GM23338 (cell line): Measurements from ENCODE around the gene MKLN1.

Source experiments
- CTCF ChIP-seq, 2 experiments: fragments of 200-600 bp in 1 of 2; sonication (generic) in 1 of 2; conservative IDR thresholded peaks; 2 replicates each; pipeline versions ENCODE4 v1.5.1 to v1.6.1; 2016 to 2017; ENCODE audit warnings: antibody characterized with exemption in 2 of 2, low read depth in 2 of 2, mild to moderate bottlenecking in 2 of 2, moderate library complexity in 1 of 2
- EZH2 ChIP-seq: fragments of 200-600 bp; sonication (generic); IDR thresholded peaks from one replicate; pipeline ENCODE4 v1.8.0; 2017; ENCODE audit warnings: antibody characterized with exemption, mild to moderate bottlenecking, low read depth; ENCODE audit not compliant: unreplicated experiment
- EZH2phosphoT487 ChIP-seq: fragments of 200-600 bp; sonication (generic); IDR thresholded peaks from one replicate; pipeline ENCODE4 v1.8.1; 2018; ENCODE audit warnings: antibody characterized with exemption; ENCODE audit not compliant: unreplicated experiment
- POLR2AphosphoS5 ChIP-seq: IDR thresholded peaks from 2 replicates; pipeline ENCODE4 v1.6.1; 2016; ENCODE audit warnings: antibody characterized with exemption, low read depth
- STAT1 ChIP-seq: IDR thresholded peaks from one replicate; pipeline ENCODE4 v1.6.1; 2016; ENCODE audit warnings: antibody characterized with exemption; ENCODE audit not compliant: unreplicated experiment

- TF ChIP-seq CTCF (conservative IDR thresholded peaks at IDR 0.05; ENCODE audit: low read depth in 2 of 2) (no peak), POLR2AphosphoS5 (no peak), EZH2phosphoT487 (no peak), STAT1 (no peak), EZH2 (no peak)
Measured at GRCh38 chr7:131489196-131489595, 161.5 kb downstream of the MKLN1 start.
